WTC11 (cell line): ENCODE data around the gene ZSCAN2.

Source experiments
- ESRRA ChIP-seq: sonication (generic); formaldehyde crosslinking; IDR thresholded peaks from 2 replicates; pipeline ENCODE4 v1.8.1; 2022; ENCODE audit warnings: mild to moderate bottlenecking, missing genetic modification reagents, borderline replicate concordance
- FOXK1 ChIP-seq: sonication (generic); formaldehyde crosslinking; IDR thresholded peaks from 2 replicates; pipeline ENCODE4 v1.8.0; 2022; ENCODE audit warnings: mild to moderate bottlenecking, moderate library complexity, missing genetic modification reagents
- TP53 ChIP-seq: sonication (generic); formaldehyde crosslinking; IDR thresholded peaks from 2 replicates; pipeline ENCODE4 v1.8.1; 2023; ENCODE audit warnings: mild to moderate bottlenecking, missing genetic modification reagents
- ZNF219 ChIP-seq: sonication (generic); formaldehyde crosslinking; IDR thresholded peaks from 2 replicates; pipeline ENCODE4 v1.8.0; 2023; ENCODE audit warnings: missing genetic modification reagents, mild to moderate bottlenecking, borderline replicate concordance
- TF ChIP-seq, protein P1 (sequence below): sonication (generic); formaldehyde crosslinking; IDR thresholded peaks from 2 replicates; pipeline ENCODE4 v1.8.1; 2023; ENCODE audit warnings: mild to moderate bottlenecking, moderate library complexity, missing genetic modification reagents
- TF ChIP-seq, protein P2 (sequence below): fragments of 200-600 bp; IDR thresholded peaks from 2 replicates; pipeline ENCODE4 v1.8.0; 2022; ENCODE audit warnings: antibody characterized with exemption
- TF ChIP-seq, protein P3 (sequence below): sonication (generic); formaldehyde crosslinking; IDR thresholded peaks from 2 replicates; pipeline ENCODE4 v1.8.0; 2022; ENCODE audit warnings: mild to moderate bottlenecking, missing genetic modification reagents
- TF ChIP-seq, protein P4 (sequence below): sonication (generic); formaldehyde crosslinking; IDR thresholded peaks from 2 replicates; pipeline ENCODE4 v1.8.0; 2022; ENCODE audit warnings: mild to moderate bottlenecking, missing genetic modification reagents

DNA sequence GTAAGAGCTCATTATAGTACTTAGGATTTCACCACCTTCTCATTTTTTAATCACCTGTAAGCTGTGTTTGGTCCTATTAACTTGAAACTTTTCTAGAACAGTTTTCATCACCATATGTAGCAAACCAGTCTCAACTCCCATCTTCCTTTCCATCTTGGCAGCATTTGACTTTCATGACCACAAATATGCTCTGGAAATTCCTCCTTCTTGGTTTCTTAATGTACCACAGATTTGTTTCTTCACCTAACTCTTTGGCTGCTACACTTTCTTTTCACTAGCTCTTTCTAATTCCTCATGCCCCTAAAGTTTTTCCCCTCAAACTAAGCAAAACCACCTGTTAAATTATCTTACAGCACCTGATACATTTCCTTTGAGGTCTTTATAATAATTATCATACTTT, 70.4 kb downstream of the ZSCAN2 start:
- TF ChIP-seq ZNF219 (CRISPR knock-in tag) (no peak), TP53 (CRISPR knock-in tag) (no peak), ESRRA (CRISPR knock-in tag) (no peak), FOXK1 (no peak)
- TF ChIP-seq, protein P1, sequence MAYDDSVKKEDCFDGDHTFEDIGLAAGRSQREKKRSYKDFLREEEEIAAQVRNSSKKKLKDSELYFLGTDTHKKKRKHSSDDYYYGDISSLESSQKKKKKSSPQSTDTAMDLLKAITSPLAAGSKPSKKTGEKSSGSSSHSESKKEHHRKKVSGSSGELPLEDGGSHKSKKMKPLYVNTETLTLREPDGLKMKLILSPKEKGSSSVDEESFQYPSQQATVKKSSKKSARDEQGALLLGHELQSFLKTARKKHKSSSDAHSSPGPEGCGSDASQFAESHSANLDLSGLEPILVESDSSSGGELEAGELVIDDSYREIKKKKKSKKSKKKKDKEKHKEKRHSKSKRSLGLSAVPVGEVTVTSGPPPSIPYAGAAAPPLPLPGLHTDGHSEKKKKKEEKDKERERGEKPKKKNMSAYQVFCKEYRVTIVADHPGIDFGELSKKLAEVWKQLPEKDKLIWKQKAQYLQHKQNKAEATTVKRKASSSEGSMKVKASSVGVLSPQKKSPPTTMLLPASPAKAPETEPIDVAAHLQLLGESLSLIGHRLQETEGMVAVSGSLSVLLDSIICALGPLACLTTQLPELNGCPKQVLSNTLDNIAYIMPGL (CRISPR knock-in tag) = no peak
- TF ChIP-seq, protein P2, sequence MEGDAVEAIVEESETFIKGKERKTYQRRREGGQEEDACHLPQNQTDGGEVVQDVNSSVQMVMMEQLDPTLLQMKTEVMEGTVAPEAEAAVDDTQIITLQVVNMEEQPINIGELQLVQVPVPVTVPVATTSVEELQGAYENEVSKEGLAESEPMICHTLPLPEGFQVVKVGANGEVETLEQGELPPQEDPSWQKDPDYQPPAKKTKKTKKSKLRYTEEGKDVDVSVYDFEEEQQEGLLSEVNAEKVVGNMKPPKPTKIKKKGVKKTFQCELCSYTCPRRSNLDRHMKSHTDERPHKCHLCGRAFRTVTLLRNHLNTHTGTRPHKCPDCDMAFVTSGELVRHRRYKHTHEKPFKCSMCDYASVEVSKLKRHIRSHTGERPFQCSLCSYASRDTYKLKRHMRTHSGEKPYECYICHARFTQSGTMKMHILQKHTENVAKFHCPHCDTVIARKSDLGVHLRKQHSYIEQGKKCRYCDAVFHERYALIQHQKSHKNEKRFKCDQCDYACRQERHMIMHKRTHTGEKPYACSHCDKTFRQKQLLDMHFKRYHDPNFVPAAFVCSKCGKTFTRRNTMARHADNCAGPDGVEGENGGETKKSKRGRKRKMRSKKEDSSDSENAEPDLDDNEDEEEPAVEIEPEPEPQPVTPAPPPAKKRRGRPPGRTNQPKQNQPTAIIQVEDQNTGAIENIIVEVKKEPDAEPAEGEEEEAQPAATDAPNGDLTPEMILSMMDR = no peak
- TF ChIP-seq, protein P3, sequence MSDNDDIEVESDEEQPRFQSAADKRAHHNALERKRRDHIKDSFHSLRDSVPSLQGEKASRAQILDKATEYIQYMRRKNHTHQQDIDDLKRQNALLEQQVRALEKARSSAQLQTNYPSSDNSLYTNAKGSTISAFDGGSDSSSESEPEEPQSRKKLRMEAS (CRISPR knock-in tag) = no peak
- TF ChIP-seq, protein P4, sequence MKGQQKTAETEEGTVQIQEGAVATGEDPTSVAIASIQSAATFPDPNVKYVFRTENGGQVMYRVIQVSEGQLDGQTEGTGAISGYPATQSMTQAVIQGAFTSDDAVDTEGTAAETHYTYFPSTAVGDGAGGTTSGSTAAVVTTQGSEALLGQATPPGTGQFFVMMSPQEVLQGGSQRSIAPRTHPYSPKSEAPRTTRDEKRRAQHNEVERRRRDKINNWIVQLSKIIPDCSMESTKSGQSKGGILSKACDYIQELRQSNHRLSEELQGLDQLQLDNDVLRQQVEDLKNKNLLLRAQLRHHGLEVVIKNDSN (CRISPR knock-in tag) = no peak
